Measurements from ENCODE around the gene TSSC4.
"Not testable (repeated sequence)": the region's sequence is repeated elsewhere in the genome, so short reads cannot be mapped to it uniquely, and the experiment has no call there.

TSSC4 gene

GRCh38 chr11:2400069-2400761 lies at the start of gene TSSC4:
Gene TSSC4, plus strand, starts transcription at chr11:2400750. Its CDS starts 1,884 bp downstream, at chr11:2402634.
- DNase-seq (ENCODE audit: extremely low read depth in 1 of 2, low read depth in 1 of 2) = peak; percentile 99

- no peak for DNase-seq (ENCODE audit: extremely low read depth in 1 of 2, low read depth in 1 of 2)
Observed at GRCh38 chr11:2351701-2352100, 48.8 kb upstream of the TSSC4 start.

- DNase-seq (ENCODE audit: extremely low read depth in 1 of 2, low read depth in 1 of 2) = no peak
Observed at GRCh38 chr11:2352420-2352819, 48.1 kb upstream of the TSSC4 start.

- DNase-seq (ENCODE audit: extremely low read depth in 1 of 2, low read depth in 1 of 2) = no peak
Observed at GRCh38 chr11:2355000-2355644, 45.4 kb upstream of the TSSC4 start.

- no peak for DNase-seq (ENCODE audit: extremely low read depth in 1 of 2, low read depth in 1 of 2)
Observed at GRCh38 chr11:2357246-2357645, 43.3 kb upstream of the TSSC4 start.

- DNase-seq (ENCODE audit: extremely low read depth in 1 of 2, low read depth in 1 of 2) = not testable (repeated sequence)
Observed at GRCh38 chr11:2357651-2358050, 42.9 kb upstream of the TSSC4 start.

- no peak for DNase-seq (ENCODE audit: extremely low read depth in 1 of 2, low read depth in 1 of 2)
Observed at GRCh38 chr11:2358754-2359442, 41.7 kb upstream of the TSSC4 start.

- DNase-seq (ENCODE audit: extremely low read depth in 1 of 2, low read depth in 1 of 2) = no peak
Observed at GRCh38 chr11:2359557-2359956, 41.0 kb upstream of the TSSC4 start.

GRCh38 chr11:2360081-2360642 lies 40.4 kb upstream of the TSSC4 start:
- DNase-seq (ENCODE audit: extremely low read depth in 1 of 2, low read depth in 1 of 2) = no peak

GRCh38 chr11:2361565-2361964 lies 39.0 kb upstream of the TSSC4 start:
- DNase-seq (ENCODE audit: extremely low read depth in 1 of 2, low read depth in 1 of 2) = no peak

- no peak for DNase-seq (ENCODE audit: extremely low read depth in 1 of 2, low read depth in 1 of 2)
Observed at GRCh38 chr11:2362414-2362813, 38.1 kb upstream of the TSSC4 start.

GRCh38 chr11:2363130-2363529 lies 37.4 kb upstream of the TSSC4 start:
- no peak for DNase-seq (ENCODE audit: extremely low read depth in 1 of 2, low read depth in 1 of 2)

- DNase-seq (ENCODE audit: extremely low read depth in 1 of 2, low read depth in 1 of 2) = no peak
Observed at GRCh38 chr11:2363577-2364370, 36.8 kb upstream of the TSSC4 start.

- not testable (repeated sequence) for DNase-seq (ENCODE audit: extremely low read depth in 1 of 2, low read depth in 1 of 2)
Observed at GRCh38 chr11:2364386-2364785, 36.2 kb upstream of the TSSC4 start.

- DNase-seq (ENCODE audit: extremely low read depth in 1 of 2, low read depth in 1 of 2) = no peak
Observed at GRCh38 chr11:2365571-2366210, 34.9 kb upstream of the TSSC4 start.

GRCh38 chr11:2366276-2366675 lies 34.3 kb upstream of the TSSC4 start:
- DNase-seq (ENCODE audit: extremely low read depth in 1 of 2, low read depth in 1 of 2) = no peak

- DNase-seq (ENCODE audit: extremely low read depth in 1 of 2, low read depth in 1 of 2) = no peak
Observed at GRCh38 chr11:2366733-2367132, 33.8 kb upstream of the TSSC4 start.

GRCh38 chr11:2367266-2368160 lies 33.0 kb upstream of the TSSC4 start:
- no peak for DNase-seq (ENCODE audit: extremely low read depth in 1 of 2, low read depth in 1 of 2)

- DNase-seq (ENCODE audit: extremely low read depth in 1 of 2, low read depth in 1 of 2) = no peak
Observed at GRCh38 chr11:2368178-2368850, 32.2 kb upstream of the TSSC4 start.
